NCI-H526 (cell line): ENCODE data around the gene OR6S1.
"Not testable (repeated sequence)": the region's sequence is repeated elsewhere in the genome, so short reads cannot be mapped to it uniquely, and the experiment has no call there.

ENCODE experiments used
- DNase-seq, 2 experiments: peaks; one replicate each; lab custom pipeline; 2025; lab: John Stamatoyannopoulos, UW

OR6S1 gene

DNA sequence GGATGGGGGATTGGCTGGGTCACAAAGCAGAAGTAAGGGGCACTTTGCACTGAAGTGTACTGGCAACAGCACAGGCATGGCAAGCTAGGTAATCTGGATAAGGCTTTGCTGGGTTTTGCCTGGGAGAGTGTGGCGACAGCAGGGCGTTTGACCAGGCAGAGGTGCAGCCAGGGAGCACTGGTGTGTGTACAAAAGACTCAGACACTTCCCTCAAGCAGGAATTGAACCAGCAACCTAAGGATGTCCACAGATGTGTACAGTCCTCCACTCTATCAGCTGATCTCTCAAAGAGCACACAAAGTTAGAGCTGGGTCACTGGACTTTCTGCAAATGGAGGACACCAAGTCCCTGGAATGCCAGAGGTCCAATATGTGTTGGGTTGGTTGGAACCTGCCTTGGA lies 27.5 kb upstream of the OR6S1 start:
- no peak for DNase-seq

DNA sequence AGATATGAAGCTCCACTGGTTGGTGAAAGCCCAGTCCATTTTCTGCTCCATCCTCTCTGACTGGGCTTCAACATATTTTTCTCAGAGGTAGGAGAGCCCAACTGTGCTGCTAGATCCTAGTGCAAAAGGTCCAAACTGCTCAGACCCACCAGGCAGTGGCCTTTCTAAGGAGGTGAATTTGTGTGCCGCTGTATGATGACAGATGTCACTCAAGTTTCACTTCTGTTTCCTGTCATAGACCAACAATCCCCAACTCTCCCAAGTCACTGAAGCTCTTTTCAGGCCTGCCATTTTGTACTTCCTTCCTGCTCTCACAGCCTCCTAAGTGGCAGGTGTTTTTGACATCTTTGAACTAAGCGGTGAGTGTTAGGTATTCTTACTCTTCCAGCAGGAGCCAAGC lies 26.5 kb upstream of the OR6S1 start:
- no peak for DNase-seq

- DNase-seq = not testable (repeated sequence)
Measured at GRCh38 chr14:20666400-20666961, 25.0 kb upstream of the OR6S1 start.

DNA sequence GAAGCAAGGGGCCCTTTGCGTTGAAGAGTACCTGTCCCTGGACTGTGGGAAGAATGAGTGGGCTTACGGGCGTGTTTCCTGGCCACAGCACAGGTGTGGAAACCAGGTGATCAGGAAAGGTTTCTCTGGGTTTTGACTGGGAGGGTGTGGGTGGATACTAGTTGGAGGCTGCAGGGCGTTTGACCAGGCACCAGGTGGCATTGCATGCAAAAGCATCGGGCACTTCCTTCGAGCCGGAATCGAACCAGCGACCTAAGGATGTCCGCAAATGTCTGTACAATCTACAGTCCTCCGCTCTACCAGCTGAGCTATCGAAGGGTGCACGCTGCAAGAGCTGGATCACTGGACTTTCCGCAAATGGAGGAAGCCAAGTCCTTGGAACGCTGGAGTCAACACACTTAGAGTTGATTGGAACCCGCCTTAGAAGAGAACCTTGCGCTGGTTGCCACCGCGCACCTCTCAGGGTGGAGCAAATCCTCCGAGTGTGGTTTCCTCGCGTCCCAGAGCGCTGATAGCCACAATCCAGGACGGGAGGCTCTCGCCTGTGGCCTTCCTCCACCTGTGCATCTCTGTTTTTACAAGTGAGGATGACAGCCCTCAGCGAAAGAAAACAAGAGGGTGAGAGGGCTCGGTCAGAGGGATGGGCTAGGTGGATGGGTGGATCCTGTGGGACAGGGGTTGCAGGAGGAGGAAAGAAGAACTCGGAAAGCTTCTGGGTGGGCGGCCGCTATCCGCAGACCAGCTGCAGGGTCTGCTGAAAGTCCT lies 21.7 kb upstream of the OR6S1 start:
- peak; percentile 51 to 68 for DNase-seq

GRCh38 chr14:20661197-20661596 lies 19.7 kb upstream of the OR6S1 start:
- no peak for DNase-seq

DNA sequence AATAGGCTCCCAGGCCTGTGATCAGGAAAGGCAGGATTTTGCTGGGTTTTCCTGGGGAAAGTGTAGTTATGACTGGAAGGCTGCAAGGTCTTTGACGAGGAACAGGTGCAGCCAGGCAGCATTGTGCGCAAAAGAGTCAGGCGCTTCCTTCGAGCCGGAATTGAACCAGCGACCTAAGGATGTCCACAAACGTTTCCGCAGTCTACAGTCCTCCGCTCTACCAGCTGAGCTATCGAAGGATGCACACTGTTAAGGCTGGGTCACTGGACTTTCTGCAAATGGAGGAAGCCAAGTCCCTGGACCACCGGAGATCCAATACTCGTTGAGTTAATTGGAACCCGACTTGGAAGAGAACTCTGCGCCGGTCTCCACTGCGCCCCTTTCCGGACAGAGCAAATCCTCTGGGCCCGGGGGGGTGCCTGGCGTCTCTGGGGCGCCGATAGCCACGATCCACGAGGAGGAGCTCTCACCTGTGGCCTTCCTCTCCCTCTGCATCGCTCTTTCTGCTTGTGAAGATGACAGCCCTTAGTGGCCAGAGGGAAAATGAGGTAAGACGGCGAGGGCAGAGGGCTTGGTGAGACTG lies 18.4 kb upstream of the OR6S1 start:
- DNase-seq = no peak

- no peak for DNase-seq
Measured at GRCh38 chr14:20659336-20659735, 17.8 kb upstream of the OR6S1 start.

GRCh38 chr14:20658246-20658645 lies 16.8 kb upstream of the OR6S1 start:
- no peak for DNase-seq

DNA sequence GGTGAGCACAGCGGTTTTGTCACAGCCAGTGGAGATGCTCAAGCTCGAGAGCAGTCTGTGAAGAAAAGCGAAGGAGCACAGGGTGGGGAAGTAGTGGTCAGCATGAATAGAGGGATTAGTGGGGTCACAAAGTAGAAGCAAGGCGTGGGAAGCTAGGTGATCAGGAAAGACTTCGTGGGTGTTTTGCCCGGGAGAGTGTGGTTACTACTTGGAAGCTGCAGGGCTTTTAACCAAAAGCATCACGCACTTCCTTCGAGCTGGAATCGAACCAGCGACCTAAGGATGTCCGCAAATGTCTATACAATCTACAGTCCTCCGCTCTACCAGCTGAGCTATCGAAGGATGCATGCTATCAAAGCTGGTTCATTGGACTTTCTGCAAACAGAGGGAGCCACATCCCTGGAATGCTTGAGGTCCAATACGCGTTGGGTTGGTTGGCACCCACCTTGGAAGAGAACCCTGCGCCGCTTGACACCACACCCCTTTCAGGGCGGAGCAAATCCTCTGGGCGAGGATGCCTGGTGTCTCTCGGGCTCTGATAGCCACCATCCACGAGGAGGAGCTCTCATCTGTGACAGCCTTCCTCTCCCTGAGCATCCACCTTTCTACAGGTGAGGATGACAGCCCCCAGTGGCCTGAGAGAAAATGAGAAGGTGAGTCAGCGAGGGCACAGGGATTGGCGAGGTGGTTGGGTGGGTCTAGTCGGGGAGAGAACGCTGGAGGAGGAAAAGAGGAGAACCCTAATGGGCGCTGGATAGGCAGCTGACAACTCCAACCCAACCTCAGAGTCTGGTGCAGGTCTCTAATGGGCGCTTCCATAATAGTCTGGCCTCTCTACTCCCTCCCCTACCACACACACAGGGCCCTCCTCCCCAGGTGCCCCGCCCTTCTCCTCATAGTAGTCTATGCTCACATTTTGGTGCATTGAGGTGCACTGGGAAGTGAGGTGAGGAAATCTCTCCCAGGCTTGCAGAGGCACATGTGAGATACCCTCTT lies 16.0 kb upstream of the OR6S1 start:
- peak; percentile 55 to 59 for DNase-seq

DNA sequence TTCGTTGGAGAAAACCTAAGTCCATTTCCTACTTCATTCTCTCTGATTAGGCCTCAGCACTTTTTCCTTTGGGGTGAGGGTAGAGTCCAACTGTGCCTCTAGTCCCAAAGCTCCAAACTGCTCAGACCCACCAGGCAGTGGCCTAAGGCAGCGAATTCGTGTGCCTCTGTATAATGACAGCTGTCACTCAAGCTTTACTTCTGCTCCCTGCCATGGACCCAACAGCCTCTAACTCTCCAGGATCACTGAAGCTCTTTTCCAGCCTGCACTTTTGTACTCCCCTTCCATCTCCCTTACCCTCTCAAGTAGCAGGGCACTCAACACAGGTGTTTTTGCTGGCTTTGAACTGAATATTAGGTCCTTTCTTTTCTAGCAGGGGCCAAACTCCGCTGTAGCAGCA lies 14.8 kb upstream of the OR6S1 start:
- DNase-seq = no peak

DNA sequence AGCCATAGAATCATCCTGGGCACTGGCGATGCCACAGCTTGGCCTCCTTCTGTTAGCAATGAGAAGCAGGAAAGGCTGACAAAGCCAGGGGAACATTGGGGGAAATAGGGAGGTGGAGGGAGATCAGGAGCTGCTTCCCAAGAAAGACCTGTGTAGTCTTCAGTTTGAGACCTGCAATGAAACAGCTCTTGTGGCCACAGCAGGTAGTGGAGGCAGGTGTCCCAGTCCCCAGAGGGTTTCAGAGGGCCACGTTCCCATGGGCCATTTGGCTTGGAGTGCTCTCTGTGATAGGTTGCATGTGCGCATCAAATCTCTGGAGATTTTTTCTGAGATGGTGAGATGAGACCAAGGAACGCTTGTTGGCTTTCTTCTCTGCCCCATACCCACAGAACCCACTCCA lies 14.4 kb upstream of the OR6S1 start:
- DNase-seq = no peak

GRCh38 chr14:20652996-20653975 lies 11.8 kb upstream of the OR6S1 start:
- no peak for DNase-seq

- DNase-seq = no peak
Measured at GRCh38 chr14:20645481-20645880, 4.0 kb upstream of the OR6S1 start.

DNA sequence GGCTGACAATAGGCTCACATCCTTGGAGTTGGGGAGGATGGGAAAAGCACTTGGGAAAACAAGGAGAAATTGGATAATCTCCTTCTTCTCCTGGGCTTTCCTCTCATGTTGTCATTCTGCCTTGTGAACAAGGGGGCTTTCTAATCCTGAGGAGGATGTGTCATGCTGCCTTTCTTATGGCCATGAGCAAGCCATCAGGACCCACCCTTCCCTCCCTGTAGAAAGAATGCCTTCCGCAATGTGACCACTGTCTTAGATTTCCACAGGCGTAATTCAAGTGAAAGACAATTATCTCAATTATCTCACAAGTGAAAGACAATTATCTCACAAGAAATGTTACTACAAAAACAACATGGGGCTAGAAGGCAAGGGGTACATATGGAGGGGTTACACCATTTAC lies 3.0 kb upstream of the OR6S1 start:
- no peak for DNase-seq

DNA sequence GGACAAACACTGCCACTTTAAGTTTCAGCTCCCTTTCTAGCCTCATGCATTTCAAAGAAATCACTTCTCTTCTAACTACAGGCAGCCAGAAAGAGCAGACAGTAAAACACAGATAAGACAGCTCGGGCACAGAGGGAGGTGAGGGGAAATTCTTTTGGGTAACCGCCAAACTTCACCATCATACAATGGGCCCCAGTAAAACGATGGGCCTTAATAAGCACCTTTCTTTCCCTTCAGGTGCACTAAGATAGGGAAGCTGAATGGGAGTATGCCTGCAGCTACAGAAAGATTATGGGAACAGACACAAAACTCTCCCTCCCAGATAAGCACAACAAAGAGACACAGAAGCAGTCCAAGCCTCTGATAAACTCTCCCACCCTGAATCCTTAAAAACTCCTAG lies 1.3 kb upstream of the OR6S1 start:
- DNase-seq = not testable (repeated sequence)

- DNase-seq = no peak
Measured at GRCh38 chr14:20642182-20642581, 691 bp upstream of the OR6S1 start.

DNA sequence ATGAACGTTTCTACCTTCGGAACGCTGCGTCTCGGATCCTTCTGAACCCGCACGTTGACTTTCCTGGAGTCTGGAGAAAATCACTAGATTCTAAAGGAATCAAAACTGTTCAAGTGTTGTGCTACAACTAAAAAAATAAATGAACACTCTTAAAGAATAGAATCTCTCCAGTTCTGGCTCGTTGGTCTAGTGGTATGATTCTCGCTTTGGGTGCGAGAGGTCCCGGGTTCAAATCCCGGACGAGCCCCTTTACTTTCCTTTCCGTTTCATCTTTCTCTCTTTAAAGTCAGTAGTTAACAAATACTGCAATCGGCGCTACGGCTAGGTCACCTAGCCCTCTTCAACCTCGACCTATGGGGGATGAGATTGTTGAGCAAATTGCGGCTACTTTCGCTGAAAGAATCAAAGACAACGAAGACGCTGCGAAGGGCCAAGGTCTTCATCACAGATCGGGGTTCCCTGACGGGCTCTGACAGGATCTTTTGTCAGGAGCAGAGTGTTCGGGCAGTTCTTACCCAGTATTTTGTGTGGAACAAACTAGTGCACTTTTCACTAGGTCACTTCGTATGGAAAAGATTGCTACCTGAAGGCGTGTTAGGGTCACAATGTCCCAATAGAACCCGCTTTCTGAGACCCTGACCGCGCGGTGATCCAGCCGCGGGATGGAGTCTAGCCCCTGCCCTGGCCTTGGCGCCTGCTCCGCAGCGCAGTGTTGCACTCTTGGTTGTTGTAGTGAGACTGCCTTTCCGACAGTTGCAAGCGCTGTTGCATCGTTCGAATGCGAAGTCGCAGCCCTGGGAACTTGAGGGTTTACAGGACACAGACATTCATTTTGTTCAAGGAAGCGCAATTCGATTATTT lies 8.4 kb downstream of the OR6S1 start:
- DNase-seq = peak; percentile 66 to 67

- DNase-seq = peak in 1 of 2 experiments; percentile 35
Measured at GRCh38 chr14:20632448-20632830, 9.1 kb downstream of the OR6S1 start.

- DNase-seq = peak in 1 of 2 experiments; percentile 32
Measured at GRCh38 chr14:20631880-20632389, 9.6 kb downstream of the OR6S1 start.
